Kidney glomerular epithelial cell (primary cell): ENCODE results near the gene PPFIBP2.

Source experiments
- DNase-seq: peaks from one replicate; lab custom pipeline; 2025; lab: John Stamatoyannopoulos, UW

PPFIBP2 gene

DNA sequence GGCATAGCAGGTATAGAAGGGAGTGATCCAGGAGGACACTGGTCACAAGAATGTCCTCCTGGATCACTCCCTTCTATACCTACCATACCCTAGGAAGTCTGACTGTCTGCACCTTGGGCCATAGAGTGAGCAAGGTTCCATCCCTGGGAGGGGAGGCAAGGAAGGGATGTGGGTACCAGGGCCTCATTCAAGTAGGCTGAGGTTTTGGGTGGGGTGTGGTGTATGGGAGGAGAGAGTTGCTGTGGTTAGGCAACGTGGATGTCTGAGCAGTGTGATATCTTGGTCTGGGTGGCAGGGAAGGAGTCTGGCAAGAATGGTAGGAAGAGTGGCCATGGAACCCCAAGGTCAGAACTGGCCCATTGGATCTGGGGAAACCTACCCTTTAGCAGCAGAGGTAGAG lies 13.2 kb downstream of the PPFIBP2 start:
- DNase-seq: no peak

DNA sequence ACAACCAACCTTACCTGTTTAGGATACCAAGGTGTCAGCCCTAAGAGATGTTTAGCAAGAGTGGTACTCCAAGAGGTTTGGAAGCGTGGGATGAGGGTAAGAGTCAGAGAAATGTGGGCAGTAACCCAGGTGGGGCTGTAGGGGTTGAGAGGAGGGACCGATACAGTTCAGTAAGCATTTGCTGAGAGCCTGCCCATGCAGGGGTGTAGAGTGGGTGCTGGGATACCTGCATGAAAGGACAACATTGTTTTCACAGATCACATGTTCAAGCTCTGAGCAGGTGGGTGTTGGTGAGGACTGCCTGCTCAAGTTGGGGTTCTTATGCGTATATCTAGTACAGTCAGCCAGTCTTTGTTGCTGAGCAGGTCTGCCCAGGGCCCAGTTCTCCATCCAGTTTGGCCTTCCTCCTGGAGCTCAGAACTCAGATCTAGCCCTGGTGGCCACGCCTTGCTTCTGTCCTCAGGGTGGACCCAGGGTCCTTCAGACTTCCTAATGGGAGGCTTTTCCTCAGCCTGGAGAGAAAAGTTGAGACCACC lies 14.8 kb downstream of the PPFIBP2 start:
- DNase-seq: no peak

DNA sequence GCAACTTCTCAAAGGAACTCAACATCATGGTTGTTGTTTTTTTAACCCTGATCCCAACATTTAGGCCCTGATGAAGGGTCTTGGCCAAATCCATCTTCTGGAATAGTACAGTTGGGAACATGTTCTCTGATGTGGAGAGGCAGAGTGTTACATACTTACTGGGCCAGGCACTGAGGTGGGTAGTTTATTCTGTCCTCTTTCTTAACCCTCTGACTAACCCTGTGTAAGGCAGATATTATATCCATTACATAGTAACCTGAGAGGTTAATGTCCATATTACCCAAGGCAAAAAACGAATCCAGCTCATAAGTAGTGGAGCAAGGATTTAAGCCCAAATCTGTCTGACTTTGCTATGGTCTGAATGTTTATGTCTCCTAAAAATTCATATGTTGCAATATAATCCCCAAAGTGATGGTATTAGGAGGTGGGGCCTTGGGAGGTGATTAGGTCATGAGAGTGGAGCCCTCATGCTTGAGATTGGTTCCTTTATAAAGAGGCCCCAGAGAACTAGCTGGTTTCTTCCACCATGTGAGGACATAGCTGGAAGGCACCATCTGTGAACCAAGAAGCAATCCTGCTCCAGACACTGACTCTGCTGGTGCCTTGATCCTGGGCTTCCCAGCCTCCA lies 16.3 kb downstream of the PPFIBP2 start:
- no peak for DNase-seq

DNA sequence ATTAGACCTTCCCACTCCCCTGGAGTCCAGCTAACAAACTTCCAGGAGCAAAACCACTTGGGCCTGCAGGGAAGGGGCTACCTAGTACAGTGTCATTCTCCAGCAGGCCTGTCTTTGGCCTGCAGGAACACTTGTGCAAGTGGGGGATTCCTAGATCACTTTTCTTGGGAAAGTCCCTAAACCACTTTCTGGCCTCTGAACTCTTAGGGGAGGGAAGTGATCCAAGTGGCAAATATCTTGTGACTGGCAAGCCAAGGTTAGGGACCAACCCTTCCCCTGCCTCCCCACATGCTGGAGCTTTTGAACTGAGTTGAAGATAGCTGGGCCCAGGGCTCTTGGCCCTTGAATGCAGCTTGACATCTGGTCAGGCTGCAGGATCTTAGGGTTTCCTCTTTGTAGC lies 17.2 kb downstream of the PPFIBP2 start:
- no peak for DNase-seq

DNA sequence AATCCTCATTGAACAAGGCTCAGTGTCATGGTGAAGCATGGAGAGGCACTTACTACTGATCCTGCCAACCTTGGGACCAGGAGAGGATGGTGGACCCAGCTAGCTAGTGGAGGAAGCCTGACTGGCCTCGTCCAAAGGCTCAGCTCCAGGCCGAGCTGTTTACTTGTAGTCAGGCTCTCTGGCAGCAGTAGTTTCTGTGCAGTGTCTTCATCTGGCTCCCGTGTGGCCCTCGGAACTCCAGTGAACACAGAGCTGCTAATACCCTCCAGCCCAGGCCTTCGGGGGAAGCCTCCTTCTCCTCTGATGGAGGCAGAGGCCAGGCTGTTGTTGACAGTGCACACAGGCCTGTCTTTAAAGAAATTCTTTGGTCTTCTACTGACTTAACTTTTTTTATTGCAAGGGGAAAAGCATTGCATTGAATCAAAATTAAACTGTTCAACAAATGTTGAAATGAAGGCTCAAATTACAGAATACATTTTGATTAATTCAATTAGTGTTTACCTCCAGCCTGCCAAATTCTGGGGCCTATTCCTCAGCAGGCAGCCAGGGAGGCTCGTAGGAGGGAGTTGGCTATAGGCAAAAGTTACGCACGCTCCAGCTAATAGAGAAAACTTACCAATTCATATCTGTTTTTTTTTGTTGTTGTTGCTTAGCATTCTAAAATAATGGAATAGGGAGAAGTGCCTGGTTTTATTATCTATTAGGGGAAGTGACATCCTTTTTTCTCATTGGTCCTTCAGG lies 18.8 kb downstream of the PPFIBP2 start:
- no peak for DNase-seq

DNA sequence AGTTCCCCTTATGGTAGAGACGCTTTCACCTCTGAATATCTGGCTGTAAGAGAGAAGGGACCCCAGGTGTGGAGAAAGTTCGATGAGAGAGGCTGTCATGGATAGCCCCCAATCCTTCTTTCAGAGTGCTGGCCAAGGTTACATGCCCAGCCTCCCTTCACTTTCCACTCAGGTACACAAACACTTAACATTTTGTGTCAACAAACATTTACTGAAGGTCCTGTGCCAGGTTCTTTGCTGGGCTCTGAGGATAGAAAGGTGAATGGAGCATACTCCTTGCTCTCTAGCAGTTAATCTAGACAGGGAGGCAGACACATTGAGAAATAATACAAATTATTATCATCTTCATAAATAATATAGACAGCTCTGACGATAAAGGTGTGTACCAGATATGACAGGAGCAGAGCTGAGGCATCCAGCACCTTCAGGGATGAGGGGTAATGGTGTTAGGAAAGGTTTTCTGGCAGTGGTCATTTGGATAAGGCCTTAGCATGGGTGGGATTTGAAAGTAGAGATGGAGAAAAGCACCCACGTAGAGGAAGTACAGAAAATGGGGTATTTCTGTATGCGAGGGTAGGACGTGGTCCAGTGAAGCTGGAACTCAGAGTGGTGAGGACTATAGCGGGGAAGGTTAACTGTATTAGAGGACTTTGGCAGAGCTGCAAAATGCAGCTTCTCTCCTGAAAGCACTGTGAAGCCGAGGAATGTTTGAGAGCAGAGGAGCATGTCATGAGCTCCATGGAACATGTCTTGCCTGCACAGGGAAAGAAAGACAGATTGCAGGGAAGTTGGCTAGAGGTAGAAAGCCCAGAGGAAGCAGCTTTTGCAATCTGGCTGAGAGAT lies 19.6 kb downstream of the PPFIBP2 start:
- no peak for DNase-seq

DNA sequence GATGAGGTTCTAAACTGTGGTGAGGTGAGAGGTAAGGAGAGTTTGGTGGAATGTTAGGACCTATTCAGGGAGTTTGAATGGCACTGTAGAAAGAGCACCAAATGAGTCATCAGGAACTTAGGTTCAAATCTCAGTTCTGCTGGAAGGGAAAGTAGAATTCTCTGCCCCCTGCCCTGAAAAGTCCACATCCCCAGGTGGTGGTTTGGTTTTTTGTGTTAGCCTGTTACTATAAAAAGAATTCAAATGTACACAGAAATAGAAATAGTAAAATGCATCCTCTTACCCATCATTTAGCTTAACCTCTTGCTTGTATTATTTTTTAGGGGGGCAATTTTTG lies 20.2 kb downstream of the PPFIBP2 start:
- no peak for DNase-seq

DNA sequence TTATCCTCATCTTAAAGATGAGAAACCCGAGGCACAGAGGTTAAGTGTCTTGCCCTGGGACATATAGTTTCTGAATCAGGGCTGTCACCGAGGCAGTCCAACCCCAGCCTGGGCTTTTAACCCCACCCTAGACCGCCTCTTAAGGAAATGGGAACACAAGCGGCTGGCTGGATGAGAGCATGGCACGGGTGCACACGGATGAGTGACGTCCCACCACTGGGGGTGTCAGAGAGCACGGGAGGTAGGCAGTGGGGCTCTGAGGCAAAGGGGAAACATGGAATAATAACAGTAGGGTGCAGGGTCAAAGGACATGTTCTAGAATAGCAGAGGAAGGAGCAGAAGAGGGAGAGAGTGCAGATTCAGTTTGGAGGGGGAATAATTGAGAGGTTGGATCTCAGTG lies 22.3 kb downstream of the PPFIBP2 start:
- DNase-seq: no peak

DNA sequence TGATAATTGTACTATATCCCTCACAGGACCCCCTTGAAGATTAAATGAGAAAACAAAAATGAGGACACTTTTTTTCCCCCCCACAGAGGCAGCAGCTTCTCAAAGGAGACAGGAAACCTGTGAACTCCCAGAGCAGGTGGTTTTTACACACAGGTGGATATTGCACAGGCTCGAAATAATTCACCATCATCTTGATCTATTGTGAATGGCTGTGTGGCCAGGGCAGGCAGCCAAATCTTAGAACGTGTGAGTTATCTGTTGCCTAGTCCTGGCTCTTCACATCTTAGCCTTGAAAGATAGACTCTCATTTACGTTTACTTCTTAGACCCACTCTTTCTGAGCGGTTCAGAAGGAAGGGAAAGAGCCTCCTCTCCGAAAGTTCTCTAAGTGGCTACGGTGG lies 23.5 kb downstream of the PPFIBP2 start:
- DNase-seq: no peak

DNA sequence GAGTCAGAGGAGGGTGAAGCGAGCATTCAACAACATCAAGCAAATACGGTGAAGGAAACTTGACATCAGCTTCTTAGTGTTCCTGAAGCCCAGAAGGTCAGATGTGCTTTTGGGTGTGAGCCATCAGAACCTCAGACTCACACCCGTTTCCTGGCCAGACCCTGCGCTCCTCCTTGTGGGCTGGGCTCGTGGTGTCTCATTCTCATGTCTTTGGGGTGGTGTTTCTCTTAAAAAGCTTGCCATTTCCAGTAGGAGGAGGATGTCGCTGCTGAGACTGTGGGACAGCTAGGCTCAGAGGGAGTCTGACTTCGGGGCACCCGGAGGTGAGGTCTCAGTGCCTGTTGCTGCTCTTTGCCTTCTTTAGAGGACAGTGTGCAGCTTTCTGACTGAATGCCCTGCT lies 24.2 kb downstream of the PPFIBP2 start:
- no peak for DNase-seq

DNA sequence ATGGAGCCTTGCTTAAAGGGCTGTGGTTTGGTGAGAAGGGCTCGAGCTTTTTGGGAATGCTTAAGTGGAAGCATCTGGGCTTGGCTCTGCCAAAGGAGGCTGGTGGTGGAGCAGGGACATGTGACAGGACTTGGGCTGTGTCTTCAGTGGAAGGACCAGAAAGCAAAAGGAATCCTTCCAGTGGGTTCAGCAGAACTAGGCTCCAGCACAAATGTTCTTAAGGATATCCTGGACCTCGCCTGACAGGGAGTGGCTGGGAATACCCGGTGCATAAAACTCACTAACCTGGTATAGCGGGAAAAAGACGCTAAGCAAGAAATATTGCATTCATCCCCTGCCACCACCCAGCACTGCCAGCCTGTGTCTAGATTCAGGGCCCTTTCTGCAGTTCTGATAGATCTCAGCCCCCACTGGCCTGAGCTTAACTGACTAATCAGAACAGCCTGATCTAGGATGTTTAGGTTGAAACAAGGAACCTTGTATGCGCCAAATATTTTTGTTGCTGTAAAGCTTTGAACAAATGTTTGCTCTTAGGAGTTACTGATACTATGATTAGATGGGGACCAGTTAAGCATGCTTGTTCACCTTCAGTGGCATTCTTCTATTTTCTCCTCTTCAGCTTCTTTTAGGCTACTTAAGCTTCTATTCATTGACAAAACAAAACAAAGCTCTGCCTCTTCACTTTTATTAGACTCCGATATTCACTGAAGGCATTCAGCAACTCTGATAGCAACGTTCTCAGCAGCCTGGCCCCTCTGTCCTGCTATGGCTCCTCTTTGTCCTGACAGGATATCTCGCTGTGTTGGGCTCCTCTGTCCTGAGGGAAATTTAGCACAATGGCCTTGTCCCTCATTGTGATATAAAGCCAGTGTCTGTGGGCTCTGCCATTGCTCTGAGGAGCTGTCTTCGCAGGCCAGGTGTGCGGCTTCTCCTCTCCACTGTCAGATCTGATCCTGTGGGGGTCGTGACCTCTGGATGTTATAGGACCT lies 25.0 kb downstream of the PPFIBP2 start:
- DNase-seq: no peak

DNA sequence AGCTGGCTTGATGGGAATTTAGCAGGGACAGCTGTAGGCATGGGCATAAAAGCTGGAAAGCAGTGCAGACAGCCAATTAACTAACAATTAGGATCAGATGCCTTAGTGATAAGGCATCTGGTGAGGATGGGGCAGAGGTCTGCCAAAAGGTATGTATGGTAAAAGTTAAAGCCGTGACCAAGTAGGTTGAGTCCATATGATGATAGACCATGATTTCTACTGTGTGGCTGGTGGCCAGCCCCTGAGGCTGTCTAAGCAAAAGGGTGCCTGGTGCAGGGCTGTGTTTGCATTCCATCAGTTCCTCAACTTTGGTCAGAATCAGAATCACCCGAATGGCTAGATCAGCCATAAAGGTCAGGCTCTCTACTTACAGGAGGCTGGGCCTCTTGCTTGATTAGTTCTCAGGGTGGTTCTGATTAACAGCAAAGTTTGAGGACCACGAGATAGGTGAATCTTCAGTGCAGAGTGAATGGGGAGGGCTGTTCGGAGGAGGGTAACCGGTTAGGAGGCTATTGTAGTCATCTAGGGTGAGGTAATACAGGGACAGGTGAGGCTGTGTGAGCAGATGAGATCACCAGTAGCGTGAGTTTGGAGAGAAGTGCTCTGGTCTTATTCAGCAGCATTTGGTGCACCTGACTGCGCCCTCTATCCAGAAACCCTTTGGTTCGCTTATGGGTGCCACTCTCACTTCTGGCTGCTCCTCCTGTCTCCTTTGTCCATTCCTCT lies 27.2 kb downstream of the PPFIBP2 start:
- DNase-seq: no peak

DNA sequence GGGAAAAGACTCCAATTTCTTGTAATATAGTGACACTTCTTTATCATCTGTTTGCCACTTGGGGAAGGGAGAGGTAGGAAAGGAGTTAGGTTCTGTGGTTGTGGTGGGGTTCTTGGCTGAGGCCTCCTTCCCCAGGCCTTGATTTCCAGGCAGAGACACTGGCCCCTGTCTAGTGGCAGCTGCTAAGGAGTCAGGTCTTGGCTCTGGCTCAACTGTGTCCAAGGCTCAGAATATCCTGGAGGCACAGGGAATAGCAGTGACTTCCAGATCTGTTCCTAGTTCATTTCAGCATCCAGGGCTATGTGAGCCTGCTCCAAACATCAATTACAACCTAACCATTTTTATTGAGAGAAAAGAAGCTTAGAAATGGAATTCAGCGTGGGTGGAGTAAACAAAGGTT lies 29.5 kb downstream of the PPFIBP2 start:
- DNase-seq: no peak

DNA sequence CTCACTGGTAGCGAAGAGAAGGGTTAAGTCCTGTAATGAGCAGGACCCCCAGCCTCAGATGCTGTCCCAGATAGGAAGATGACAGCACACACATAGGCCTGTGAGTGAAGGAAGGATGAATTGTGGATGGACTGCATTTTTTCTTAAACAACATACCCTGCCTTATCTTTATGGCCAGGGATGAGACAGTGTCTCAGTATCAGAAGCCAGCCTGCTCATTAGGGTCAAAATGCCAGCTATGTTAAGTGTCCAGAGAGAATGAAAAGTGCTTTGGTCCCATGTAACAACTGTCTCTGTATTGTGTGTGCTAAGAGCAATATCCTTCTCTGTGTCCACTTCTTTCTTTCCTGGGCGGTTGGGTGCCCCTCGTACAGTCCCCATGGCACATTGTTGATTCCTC lies 30.2 kb downstream of the PPFIBP2 start:
- DNase-seq: no peak

DNA sequence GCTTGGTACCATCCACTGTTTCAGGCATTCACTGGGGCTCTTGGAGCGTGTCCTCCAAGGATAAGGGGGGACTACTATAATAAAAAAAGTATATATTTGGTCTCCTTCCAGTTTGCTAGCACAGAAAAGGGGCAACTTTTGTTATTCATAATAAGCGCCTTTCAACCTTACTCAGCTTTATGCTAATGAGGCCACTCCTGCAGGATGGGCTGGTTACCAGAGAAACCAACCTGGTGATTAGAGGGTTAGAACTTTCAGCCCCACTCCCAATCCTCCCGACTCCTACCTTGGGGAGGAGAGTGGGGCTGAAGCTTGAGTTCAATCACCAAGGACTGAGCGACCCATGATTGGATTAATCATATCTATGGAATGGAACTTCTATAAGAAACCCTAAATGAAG lies 31.8 kb downstream of the PPFIBP2 start:
- DNase-seq: no peak

DNA sequence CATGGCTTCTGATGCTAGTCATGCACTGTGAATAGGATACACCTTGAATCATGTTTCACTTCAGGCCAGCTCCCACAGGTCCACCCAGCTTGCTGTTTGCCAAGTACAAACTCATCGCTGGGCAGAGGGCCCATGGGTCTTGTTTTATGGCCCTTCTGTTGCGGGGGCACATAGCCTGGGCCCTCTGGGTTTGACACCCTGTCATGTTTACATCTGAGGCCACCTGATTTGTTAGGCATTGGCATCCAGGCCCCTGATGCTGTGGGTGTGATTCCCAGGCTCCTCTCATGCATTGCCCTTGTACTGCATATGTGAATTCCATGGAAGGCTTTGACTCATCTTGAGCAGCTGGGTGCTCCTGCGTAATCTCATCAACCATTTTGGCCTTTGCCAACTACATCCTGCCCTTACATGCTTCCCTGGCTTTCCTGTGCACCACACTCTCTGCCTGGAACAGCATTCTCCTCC lies 32.6 kb downstream of the PPFIBP2 start:
- no peak for DNase-seq

DNA sequence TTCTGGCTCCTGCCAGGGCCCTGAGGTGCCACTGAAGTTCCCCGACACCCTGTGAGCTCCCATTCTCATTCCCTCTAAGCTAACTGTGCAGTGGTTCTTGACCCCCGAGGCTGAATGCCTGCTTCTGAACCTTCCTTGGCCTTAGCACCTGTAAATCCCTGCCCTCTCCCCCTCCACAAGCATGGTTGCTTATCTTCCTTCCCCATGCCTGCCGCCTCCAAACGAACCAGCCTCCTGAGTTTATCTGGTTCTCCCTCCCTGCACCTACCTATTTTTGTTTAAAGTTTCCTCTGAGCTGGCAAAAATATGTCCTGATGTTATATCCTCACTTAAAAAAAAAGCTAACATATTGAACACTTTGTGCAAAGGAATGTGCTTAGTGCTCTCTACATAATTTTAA lies 33.9 kb downstream of the PPFIBP2 start:
- no peak for DNase-seq

DNA sequence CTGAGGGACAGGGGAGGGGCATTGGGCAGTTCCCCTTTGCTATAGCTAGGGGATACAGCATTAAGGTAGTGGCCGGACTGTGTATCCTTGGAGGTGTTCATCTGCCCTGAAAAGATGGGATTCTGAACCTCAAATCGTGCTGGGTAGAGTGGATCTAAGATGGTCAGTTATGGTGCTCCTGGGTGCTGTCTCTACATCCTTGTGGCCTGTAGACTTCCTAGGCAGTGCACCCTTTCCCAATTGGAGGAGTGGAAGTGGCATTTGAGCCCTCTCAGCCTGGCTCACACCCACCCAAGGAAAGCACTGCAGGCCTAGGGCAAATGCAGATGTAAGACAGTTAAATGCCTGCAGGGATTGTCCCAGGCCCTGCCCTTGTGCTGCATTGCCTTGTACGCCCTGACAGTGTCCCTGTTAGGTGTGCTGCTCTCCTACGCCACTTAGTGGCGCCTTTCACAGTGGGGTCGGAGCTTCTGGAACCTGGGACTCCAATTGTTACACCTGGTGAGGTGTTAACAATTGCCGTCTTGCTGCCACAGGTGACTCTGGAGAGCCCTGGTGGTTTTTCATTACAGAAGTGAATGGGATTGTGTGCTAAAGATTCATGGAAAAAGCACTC lies 35.0 kb downstream of the PPFIBP2 start:
- DNase-seq: no peak

DNA sequence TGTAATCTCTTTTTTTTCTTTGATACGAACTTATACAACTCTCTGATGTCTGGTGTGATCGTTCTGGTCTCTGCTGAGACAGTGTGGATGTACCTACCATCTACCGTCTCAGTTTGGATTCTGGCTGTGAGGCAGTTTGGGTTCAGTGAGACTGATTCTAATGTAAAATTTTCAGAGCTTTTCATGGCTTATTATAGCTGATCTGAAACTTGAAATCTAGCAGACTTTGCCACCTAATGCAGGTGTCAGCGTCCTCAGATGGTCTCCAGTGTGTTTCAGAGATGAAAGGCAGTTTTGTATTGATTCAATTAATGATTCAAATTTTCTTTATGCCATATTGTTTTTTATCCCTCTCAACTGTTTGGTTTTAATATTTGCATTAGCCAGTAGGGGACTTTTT lies 35.9 kb downstream of the PPFIBP2 start:
- no peak for DNase-seq

DNA sequence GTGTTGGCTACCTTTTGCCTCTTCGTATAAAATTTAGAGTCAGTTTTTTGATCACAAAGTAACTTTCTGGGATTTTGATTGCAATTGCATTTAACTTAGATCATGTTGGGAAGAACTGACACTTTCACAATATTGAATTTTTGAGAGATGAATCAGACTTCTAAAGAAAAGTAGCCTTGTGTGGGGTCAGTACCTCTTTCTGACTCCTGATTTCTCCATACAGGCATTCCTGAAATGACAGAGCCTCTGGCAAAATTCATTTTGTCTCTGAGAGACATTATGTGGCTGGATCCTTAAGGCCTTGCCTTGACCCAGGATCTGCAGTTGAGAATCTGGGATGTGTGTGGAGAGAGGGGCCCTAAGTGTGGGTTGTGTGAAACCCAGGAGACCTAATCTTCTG lies 37.8 kb downstream of the PPFIBP2 start:
- DNase-seq: peak; percentile 52

DNA sequence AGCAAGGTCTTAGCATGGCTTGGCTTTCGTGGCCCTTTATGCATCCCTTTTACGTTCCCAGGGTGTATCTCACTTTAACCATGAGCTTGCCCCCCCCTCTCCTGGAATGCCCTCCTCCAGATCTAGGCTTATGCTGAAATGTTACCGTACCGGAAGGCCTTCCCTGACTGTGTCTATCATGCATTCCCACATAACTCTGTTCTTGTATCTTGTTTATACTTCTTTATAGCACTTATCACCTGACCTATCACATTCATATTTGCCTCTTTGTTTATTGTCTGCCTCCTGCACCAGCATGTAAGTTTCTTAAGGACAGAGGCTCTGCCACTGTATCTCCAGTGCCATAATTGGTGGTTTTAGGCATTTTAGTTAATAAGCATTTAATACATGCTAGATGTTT lies 38.9 kb downstream of the PPFIBP2 start:
- no peak for DNase-seq
